Fibroblast of lung (primary cell): ENCODE data around the gene TH.

Experiments
- EZH2 ChIP-seq: IDR thresholded peaks from 2 replicates; pipeline ENCODE4 v1.5.1; 2012; ENCODE audit warnings: low read length, control low read depth, mild to moderate bottlenecking; ENCODE audit errors: missing control alignments
- TF ChIP-seq, protein P1 (sequence below), 2 donors: IDR thresholded peaks in 1 of 2; conservative IDR thresholded peaks in 1 of 2; 1 replicate in 1 of 2; 2 replicates in 1 of 2; pipeline ENCODE4 v1.5.1; 2011 to 2012; ENCODE audit warnings: low read length in 2 of 2, control low read depth in 1 of 2, inconsistent platforms in 1 of 2, low read depth in 1 of 2, mild to moderate bottlenecking in 1 of 2

DNA sequence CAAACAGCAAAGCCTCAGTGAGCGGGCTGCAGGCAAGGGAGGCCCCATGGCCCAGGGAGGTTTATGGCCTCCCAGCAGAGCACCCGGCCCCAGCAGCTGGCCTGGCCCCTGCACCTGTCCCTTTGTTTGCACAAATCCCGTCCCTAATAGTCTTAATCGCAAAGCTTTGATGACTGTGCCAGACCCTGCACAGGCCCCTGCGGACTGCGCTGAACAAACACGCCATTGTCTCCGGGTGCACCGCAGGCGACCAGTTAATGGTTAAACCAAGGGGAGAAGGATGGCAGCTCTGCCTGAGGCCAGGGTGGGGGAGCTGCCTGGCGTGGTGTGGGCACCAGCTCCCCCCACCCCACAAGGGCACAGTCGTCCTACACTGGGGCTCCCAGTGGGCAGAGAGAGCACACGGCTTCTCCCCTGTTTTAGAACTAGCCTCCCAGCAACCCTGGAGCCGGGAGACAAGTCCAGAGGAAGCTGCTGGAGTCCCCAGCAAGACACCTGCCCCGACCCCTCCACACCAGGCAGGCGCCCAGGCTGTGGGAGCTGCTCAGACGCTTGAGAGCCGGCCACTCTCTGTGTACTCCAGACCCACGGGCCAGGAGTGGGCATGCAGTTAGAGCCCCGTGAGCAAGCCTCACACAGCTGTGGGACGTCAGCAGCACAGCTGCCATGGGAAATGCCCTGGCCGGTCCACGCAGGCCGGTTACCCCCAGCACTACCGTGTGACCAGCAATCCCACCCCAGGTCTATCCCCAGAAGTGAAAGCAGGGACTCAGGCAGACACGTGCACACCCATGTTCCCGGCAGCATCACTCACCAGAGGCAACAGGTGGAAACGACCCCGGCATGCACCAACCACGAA, 39.7 kb upstream of the TH start:
- TF ChIP-seq, protein P1, sequence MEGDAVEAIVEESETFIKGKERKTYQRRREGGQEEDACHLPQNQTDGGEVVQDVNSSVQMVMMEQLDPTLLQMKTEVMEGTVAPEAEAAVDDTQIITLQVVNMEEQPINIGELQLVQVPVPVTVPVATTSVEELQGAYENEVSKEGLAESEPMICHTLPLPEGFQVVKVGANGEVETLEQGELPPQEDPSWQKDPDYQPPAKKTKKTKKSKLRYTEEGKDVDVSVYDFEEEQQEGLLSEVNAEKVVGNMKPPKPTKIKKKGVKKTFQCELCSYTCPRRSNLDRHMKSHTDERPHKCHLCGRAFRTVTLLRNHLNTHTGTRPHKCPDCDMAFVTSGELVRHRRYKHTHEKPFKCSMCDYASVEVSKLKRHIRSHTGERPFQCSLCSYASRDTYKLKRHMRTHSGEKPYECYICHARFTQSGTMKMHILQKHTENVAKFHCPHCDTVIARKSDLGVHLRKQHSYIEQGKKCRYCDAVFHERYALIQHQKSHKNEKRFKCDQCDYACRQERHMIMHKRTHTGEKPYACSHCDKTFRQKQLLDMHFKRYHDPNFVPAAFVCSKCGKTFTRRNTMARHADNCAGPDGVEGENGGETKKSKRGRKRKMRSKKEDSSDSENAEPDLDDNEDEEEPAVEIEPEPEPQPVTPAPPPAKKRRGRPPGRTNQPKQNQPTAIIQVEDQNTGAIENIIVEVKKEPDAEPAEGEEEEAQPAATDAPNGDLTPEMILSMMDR (conservative IDR thresholded peaks at IDR 0.05 in 1 of 2, IDR thresholded peaks at IDR 0.05 in 1 of 2; ENCODE audit: low read depth in 1 of 2, low read length in 2 of 2): no peak
- TF ChIP-seq EZH2: no peak
